Neural cell (in vitro differentiated cells): ENCODE results near the gene EYS.

Source experiments
- EP300 ChIP-seq: fragments of 450-650 bp; conservative IDR thresholded peaks from 2 replicates; pipeline ENCODE4 v1.6.1; 2014; ENCODE audit warnings: antibody characterized with exemption, mild to moderate bottlenecking, moderate library complexity; ENCODE audit not compliant: poor library complexity, severe bottlenecking
- EZH2 ChIP-seq: fragments of 200-600, 300-800 bp; shearing (Covaris generic), sonication (generic); IDR thresholded peaks from 2 replicates; pipeline ENCODE4 v1.6.1; 2014; ENCODE audit warnings: antibody characterized with exemption, low read length, borderline replicate concordance, mild to moderate bottlenecking; ENCODE audit not compliant: insufficient read depth, poor library complexity, severe bottlenecking
- MXI1 ChIP-seq: fragments of 450-650 bp; conservative IDR thresholded peaks from 2 replicates; pipeline ENCODE4 v1.6.1; 2014; ENCODE audit warnings: antibody characterized with exemption, mild to moderate bottlenecking; ENCODE audit not compliant: poor library complexity, severe bottlenecking
- POLR2AphosphoS5 ChIP-seq: IDR thresholded peaks from 2 replicates; pipeline ENCODE4 v1.6.1; 2012
- RAD21 ChIP-seq: fragments of 450-650 bp; conservative IDR thresholded peaks from 2 replicates; pipeline ENCODE4 v1.6.1; 2014; ENCODE audit warnings: antibody characterized with exemption, mild to moderate bottlenecking, moderate library complexity
- SMC3 ChIP-seq: fragments of 450-650 bp; conservative IDR thresholded peaks from 2 replicates; pipeline ENCODE4 v1.6.1; 2014; ENCODE audit warnings: antibody characterized with exemption, mild to moderate bottlenecking, moderate library complexity; ENCODE audit not compliant: poor library complexity
- TAF1 ChIP-seq: IDR thresholded peaks from 2 replicates; pipeline ENCODE4 v1.6.1; 2012; ENCODE audit warnings: low read depth
- TF ChIP-seq, protein P1 (sequence below): fragments of 450-650 bp; IDR thresholded peaks from 2 replicates; pipeline ENCODE4 v1.5.1; 2014; ENCODE audit warnings: antibody characterized with exemption, mild to moderate bottlenecking, moderate library complexity; ENCODE audit not compliant: poor library complexity, severe bottlenecking
- TF ChIP-seq, protein P2 (sequence below): IDR thresholded peaks from 2 replicates; pipeline ENCODE4 v1.6.1; 2012; ENCODE audit warnings: borderline replicate concordance

DNA sequence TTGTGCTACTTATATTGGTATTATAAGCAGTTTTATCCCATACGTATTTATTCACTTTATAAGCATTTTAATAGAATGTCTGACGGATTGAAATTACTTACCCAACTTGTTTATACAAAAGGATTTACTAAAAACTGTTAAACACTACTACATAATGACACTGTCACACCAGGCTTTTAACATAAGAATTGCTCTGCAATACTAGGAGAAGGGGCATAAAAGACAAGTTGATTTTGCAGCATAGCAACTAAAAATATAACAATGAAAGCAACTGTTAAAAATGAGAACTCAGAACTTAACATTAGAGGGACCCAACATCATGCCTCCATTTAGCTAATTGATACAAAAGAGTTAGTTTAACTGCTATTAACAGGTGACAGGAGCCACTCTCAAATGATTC lies 1076.1 kb downstream of the EYS start:
- TF ChIP-seq, protein P1, sequence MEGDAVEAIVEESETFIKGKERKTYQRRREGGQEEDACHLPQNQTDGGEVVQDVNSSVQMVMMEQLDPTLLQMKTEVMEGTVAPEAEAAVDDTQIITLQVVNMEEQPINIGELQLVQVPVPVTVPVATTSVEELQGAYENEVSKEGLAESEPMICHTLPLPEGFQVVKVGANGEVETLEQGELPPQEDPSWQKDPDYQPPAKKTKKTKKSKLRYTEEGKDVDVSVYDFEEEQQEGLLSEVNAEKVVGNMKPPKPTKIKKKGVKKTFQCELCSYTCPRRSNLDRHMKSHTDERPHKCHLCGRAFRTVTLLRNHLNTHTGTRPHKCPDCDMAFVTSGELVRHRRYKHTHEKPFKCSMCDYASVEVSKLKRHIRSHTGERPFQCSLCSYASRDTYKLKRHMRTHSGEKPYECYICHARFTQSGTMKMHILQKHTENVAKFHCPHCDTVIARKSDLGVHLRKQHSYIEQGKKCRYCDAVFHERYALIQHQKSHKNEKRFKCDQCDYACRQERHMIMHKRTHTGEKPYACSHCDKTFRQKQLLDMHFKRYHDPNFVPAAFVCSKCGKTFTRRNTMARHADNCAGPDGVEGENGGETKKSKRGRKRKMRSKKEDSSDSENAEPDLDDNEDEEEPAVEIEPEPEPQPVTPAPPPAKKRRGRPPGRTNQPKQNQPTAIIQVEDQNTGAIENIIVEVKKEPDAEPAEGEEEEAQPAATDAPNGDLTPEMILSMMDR = no peak
- TF ChIP-seq, protein P2, sequence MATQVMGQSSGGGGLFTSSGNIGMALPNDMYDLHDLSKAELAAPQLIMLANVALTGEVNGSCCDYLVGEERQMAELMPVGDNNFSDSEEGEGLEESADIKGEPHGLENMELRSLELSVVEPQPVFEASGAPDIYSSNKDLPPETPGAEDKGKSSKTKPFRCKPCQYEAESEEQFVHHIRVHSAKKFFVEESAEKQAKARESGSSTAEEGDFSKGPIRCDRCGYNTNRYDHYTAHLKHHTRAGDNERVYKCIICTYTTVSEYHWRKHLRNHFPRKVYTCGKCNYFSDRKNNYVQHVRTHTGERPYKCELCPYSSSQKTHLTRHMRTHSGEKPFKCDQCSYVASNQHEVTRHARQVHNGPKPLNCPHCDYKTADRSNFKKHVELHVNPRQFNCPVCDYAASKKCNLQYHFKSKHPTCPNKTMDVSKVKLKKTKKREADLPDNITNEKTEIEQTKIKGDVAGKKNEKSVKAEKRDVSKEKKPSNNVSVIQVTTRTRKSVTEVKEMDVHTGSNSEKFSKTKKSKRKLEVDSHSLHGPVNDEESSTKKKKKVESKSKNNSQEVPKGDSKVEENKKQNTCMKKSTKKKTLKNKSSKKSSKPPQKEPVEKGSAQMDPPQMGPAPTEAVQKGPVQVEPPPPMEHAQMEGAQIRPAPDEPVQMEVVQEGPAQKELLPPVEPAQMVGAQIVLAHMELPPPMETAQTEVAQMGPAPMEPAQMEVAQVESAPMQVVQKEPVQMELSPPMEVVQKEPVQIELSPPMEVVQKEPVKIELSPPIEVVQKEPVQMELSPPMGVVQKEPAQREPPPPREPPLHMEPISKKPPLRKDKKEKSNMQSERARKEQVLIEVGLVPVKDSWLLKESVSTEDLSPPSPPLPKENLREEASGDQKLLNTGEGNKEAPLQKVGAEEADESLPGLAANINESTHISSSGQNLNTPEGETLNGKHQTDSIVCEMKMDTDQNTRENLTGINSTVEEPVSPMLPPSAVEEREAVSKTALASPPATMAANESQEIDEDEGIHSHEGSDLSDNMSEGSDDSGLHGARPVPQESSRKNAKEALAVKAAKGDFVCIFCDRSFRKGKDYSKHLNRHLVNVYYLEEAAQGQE = no peak
- TF ChIP-seq TAF1 (no peak), EP300 (no peak), EZH2 (no peak), RAD21 (no peak), SMC3 (no peak), MXI1 (no peak), POLR2AphosphoS5 (no peak)
